GM03348 (cell line): Measurements from ENCODE around the gene MUC15.
A peak's percentile ranks its signal among the peaks of the same experiment; 100 is the strongest.
"Not testable (repeated sequence)": the region's sequence is repeated elsewhere in the genome, so short reads cannot be mapped to it uniquely, and the experiment has no call there.

Experiments
- DNase-seq: peaks from one replicate; pipeline ENCODE4 v3.0.0; 2012; ENCODE audit warnings: low spot score

The MUC15 gene, protein sequence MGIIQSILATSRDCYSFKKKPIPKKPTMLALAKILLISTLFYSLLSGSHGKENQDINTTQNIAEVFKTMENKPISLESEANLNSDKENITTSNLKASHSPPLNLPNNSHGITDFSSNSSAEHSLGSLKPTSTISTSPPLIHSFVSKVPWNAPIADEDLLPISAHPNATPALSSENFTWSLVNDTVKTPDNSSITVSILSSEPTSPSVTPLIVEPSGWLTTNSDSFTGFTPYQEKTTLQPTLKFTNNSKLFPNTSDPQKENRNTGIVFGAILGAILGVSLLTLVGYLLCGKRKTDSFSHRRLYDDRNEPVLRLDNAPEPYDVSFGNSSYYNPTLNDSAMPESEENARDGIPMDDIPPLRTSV

DNA sequence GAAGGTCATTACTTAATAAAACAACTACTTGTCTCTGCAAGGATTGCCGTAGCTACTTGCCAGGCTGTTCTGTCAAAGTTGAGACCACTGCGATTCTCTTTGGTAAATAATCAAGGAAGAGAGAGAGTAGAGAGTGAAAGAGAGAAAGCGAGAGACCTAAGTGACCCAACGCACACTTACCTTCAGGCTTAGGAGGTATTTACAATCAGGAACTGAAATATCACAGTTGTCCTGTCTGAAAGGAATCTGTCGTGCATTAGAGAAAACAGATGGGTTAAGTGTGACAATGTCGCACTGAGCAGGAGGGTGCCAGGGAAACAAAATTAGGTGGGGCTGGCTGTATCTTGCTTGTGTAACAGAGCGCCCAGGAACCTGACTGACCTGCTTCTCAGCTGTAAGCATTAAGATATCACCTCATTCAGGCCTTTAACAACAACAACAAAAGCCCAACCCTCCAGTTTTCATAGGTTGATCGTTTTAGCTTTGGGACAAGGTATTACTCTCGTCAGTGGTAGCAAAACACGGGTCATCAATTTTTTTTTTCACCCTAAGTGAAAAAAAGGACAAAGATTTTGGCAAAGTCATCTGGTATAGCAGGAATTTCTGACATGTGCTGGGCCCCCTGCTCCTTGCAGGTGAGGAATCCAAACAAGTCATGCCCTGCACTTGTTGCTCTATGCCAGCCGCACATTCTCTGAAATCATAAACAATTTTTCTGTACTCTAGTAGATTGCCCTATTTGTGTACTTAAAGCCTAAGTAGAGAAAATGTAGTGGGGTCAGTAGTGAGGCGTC is at the start of gene MUC15:
MUC15 (minus strand) TSS at position 403 of the 794 bp plus-strand sequence. CDS start 5,169 bp downstream, outside the sequence.
- no peak for DNase-seq

- DNase-seq = peak; percentile 81
These were observed 49.1 kb upstream of the MUC15 start for GRCh38 chr11:26621132-26621531.

DNA sequence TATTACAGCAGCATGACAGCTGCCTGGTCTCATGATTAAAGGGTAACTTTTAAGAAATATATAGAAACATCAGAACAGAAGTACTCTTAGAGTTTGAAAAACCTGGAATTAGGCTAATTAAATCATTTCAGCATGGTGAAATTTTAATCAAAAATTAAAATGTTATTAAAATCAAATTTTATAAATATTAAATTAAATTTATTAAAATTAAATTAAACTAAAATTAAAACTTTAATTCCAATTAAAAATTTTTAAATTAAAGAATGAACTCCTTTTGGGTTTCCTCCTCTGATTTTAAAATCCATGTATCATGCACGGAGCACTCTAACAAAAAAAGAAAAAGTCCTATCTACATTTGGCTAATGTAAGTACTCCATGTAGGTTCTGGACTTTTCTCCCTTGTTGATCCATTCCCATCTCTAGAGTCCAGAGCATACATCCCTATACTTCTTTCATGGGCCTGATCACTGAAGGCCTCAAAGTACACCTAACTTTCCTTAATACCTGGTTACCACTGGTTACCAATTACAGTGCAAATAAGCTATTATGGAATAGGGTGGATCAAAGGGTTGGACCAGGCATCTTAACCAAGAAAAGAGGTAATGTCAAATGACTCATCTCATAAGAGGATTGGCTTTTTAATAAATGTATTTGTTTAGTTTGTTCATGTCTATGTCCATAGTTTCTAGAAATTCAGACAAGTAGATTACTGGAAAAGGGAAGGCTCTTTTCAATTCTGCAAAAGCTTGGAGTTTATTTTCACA is 48.4 kb upstream of the MUC15 start:
- DNase-seq = no peak

DNA sequence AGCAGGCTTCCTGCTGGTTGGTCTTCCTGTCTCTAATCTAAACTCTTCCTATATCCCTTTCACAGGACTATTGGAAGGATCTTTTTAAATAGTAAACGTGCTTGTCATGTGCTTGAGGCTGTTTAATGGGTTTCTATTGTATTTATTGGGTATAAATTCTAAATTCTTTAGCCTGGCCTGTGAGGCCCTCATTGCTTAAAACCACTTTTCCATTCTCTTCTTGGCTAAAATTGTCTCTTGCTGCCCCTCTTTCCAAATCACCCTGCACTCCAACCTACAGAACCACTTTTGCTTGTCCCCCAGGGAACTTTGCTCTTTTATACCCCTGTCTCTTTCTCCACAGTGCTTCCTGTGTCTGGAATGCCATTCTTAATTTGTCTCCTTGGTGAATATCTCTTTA is 46.4 kb upstream of the MUC15 start:
- no peak for DNase-seq

- DNase-seq = no peak
These were observed 41.7 kb upstream of the MUC15 start for GRCh38 chr11:26613759-26614158.

DNA sequence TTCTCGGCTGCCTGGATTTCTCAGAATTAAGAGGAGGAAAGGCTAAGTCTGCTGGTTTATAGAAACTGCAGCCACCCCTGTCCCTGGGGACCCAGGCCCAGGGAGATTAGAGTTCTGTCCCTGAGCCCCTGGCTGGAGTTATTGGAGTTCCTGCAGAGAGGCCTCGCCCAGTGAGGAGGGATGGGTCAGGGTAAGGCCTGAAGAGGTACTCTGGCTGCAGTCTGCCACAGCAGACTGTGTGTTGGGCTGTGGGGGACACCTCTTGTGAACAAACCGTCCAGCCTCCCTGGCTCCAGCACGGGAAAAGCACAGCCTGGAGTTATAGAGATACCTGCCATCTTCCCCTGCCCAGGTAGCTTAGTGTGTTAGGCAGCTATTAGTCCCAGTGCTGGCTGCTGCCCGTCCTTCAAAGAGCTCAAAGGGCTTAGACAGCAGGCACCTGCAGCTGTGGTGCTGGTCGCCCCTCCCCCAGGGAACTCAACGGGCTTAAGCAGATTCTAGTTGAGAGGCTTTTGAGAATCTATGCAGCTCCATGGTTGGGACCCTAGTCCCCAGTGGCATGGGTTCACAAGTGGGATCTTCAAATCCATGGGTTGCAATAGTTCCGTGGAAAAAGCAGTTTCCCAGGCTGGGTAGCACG is 36.6 kb upstream of the MUC15 start:
- DNase-seq = no peak

- no peak for DNase-seq
These were observed 35.9 kb upstream of the MUC15 start for GRCh38 chr11:26607725-26608506.

DNA sequence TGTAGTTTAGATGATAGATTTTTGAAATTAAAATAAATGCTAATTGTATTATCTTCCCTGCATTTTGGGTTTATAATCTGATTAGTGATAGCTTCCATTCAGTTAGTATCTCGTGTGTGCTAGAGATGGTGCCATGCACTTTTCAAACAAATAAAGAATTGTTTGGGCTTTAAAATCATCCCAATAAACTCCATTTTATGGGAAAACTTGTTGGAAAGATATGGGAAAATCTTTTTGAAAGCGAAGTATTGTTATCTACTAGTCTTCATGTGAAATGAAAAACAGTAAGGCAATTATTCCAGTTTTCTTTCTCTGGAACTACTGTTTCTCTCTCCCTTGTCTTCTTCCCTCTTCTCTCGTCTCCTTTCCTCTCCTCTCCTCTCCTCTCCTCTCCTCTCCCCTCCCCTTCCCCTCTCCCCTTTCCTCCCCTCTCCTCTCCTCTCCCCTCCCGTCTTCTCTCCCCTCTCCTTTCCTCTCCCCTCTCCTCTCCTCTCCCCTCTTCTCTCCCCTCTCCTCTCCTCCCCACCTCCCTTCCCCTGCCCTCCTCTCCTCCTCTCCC is 27.9 kb upstream of the MUC15 start:
- no peak for DNase-seq

DNA sequence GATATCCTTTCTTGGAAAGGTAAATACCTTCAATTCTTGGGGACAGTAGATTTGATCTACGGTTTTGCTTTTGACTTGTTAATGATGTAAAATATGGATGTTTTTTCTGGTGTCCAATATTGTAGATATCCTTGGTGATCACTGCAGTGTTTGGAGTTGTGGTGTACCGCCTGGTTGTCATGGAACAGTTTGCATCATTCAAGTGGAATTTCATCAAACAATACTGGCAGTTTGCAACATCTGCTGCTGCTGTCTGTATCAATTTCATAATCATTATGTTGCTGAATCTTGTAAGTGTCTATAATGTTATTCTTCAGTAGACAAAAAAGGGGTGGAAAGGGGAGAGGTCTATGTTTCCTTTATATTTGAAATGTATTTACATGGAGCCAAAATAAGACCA is 27.4 kb upstream of the MUC15 start:
- peak; percentile 9 for DNase-seq

GRCh38 chr11:26597899-26598298 is 25.8 kb upstream of the MUC15 start:
- DNase-seq = no peak

DNA sequence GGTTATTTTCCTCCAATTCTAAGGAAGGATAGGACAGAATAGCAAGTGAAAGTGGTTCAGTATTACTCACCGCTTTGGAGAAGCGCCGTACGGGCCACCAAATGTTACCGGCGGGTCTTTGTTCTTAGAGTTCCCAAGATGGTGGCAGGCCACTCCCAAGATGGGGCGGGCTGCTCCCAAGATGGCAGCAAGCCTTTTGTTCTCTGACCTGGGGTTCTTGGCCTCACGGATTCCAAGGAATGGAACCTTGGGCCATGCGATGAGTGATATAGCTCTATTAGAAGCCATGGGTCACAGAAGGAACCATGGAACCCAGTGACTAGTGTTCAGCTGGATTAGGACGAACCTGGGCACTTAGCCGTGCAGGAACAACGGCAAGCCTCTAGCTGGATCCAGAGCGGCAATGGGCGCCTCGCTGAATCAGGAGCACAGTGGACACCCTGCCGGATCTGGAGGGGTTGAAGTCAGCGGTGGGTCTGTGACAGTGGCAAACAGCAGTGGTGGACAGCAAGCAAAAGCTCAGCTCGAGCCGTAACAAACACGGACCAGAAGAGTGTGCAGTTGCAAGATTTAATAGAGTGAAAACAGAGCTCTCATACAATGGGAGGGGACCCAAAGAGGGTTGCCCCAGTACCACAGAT is 25.1 kb upstream of the MUC15 start:
- not testable (repeated sequence) for DNase-seq

DNA sequence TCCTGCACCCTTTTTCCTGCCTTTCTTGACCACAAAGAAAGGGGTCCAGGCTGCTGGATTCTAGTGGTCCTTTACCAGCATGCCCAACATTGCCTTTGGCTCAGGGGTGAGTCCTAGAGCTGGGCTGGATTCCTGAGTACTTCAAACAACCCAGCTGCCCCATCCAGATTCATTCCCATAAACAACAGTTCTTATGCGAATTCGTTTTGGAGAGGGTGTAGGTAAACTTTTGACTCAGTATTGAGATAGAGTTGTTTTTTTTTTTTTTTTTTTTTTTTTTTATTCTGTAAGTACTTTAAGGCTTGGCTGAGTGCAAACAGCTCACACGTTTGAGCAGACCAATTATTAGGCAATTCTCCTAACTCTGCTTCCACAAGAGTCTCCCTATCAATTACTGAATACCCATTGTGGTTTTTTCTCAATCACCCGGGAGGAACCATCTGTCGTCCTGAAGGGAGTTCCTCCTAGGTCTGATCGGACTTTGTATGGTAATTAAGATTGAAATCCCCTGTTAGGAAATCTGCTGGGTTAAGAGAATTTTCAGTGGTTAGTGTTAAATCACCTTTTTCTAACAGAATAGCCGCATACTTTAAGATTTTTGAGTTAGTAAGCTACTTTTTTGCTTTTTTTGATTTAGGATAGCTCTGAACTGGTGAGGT is 23.3 kb upstream of the MUC15 start:
- not testable (repeated sequence) for DNase-seq

- DNase-seq = no peak
These were observed 21.6 kb upstream of the MUC15 start for GRCh38 chr11:26593691-26594090.

GRCh38 chr11:26587073-26587472 is 15.0 kb upstream of the MUC15 start:
- DNase-seq = no peak

- no peak for DNase-seq
These were observed 12.8 kb upstream of the MUC15 start for GRCh38 chr11:26584818-26585217.

DNA sequence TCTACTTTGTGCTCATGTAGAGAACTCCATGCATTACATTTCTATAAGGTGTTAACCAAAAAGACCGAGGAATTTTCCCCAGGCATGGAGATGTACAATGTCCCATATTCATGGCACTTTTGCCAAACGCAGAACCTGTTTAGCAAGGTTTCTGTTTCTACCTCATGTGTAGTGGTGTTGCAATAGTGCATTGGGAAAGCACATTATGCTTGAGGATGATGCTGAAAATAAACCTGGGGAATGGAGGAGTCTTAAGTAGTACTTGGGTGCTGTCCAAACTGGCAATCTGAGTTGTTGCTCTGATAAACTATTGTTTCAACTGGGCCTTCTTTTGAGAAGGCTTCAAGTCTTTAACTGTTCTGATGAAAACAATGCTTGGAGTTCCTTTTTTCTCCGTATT is 11.5 kb upstream of the MUC15 start:
- DNase-seq = no peak

- no peak for DNase-seq
These were observed 8.9 kb upstream of the MUC15 start for GRCh38 chr11:26580929-26581328.

DNA sequence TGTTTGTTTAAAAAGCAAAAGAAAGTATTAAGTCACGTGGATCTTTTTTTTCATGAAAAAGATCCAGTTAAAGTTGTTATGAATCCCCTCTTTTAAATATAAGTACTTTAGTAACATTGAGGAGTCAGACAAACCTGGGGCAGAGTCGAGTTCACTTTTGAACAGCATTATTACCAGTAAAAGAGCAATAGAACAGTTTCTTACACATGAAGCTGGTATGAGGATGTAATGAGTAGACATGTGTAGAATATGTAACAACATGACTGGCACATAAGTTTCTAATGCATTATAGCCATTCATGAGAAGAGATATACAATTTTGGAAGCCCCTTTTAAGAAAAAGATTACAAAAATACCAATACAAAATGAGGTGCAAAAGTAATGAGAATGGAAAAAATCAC is 7.6 kb upstream of the MUC15 start:
- no peak for DNase-seq

DNA sequence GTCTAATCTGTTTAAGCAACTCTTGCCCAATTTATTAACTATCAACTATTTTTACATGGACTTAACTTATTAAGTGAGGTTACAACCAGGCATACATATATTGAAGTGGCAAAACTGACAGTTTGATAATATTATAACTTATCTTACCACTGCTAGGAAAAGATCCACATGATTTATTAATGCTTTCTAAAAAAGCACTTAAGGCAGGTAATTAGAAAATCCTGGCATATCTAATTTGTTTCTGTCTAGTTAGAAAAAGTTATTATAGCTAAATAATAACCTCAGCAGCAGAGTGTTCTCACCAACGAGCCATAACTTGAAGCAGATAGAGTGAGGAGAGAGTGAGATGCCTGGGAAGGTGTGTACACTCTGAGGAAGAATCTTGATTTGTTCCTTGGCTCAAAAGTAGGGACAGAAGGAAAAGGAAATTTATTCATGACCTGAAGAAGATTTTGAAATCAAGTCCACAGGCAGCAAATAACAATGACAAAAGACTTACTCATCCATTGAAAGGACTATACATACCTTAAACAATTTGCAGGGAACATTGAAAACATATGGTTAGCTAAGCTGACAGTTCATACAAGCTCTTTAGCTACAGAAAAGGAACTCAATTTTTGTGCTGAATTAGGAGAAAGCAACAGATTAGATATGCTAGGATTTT is 7.1 kb upstream of the MUC15 start:
- peak; percentile 5 for DNase-seq
